ENCODE results near the gene RYR3.

RYR3 gene

DNA sequence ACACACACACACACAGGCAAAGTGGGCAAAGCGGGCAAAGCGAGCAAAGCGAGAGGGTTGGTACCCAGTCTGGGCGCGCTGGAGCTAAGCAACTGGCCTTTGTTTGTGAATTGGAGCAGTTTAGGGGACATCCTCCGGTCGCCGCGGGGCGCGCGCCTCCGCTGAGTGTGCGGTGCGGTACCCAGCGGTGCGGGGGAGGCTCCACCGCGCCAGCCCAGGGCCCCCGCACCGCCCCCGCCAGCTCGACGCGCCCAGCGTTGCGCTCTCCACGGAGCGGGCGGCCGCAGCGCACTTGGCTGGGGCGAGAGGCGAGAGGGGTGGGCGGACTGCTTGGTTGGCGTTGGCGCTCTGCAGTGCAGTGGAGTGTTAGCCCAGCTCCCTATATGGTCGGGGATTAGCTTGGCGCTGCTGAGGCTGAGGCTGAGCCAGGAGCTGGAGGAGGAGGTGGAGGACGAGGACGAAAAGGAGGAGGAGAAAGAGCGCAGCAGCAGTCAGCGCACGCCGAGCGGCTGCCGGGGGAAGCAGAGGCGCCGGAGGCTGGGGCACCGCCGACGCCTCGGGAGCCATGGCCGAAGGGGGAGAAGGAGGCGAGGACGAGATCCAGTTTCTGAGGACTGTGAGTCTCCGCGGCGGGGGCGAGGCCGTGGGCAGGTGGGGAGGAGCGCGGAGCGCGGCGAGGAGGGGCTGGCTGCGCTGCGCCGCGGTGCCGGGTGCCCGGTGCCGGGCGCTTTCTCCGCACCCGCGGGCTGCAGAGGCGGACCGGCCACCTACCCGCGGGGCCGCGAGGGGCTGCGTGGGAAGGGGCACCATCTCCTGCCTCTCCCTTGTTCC, at the start of gene RYR3:
RYR3 (plus strand) TSS at position 487 of the 831 bp plus-strand sequence; CDS start at position 566, 79 bp downstream.
- Histone ChIP-seq H3K4me1 (ENCODE audit: insufficient read depth, low read length, poor library complexity, severe bottlenecking) (no peaks in the 10 kb centered on the region), H3K27me3 (ENCODE audit: insufficient read depth, low read length, poor library complexity, severe bottlenecking) (no peaks in the 10 kb centered on the region), H3K9ac (ENCODE audit: low read depth, low read length, poor library complexity, severe bottlenecking) (no peak within 1 kb of the TSS), H3K9me2 (replicated peaks; ENCODE audit: low read depth, low read length) (no peaks in the 10 kb centered on the region), H3K36me3 (ENCODE audit: insufficient read depth, low read length) (no peaks in the 10 kb centered on the region), H3K79me2 (ENCODE audit: insufficient read depth, low read length) (no peaks in the 10 kb centered on the region), H2AFZ (ENCODE audit: low read length) (no peak within 1 kb of the TSS), H3K4me3 (ENCODE audit: low read length, poor library complexity, severe bottlenecking) (no peak within 1 kb of the TSS), H3K4me2 (ENCODE audit: low read depth, low read length, poor library complexity, severe bottlenecking) (no peak within 1 kb of the TSS), H3K9me3 (ENCODE audit: insufficient read depth, low read depth, low read length) (no peaks in the 10 kb centered on the region), H4K20me1 (ENCODE audit: insufficient read depth, low read length, poor library complexity, severe bottlenecking) (no peaks in the 10 kb centered on the region), H3F3A (ENCODE audit: low read depth) (no peaks in the 10 kb centered on the region)
- no peak for TF ChIP-seq EZH2phosphoT487 (IDR thresholded peaks at IDR 0.05; ENCODE audit: borderline replicate concordance)
- TF ChIP-seq, protein P1, sequence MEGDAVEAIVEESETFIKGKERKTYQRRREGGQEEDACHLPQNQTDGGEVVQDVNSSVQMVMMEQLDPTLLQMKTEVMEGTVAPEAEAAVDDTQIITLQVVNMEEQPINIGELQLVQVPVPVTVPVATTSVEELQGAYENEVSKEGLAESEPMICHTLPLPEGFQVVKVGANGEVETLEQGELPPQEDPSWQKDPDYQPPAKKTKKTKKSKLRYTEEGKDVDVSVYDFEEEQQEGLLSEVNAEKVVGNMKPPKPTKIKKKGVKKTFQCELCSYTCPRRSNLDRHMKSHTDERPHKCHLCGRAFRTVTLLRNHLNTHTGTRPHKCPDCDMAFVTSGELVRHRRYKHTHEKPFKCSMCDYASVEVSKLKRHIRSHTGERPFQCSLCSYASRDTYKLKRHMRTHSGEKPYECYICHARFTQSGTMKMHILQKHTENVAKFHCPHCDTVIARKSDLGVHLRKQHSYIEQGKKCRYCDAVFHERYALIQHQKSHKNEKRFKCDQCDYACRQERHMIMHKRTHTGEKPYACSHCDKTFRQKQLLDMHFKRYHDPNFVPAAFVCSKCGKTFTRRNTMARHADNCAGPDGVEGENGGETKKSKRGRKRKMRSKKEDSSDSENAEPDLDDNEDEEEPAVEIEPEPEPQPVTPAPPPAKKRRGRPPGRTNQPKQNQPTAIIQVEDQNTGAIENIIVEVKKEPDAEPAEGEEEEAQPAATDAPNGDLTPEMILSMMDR (conservative IDR thresholded peaks at IDR 0.05; ENCODE audit: low read length), result no peak

GRCh38 chr15:33262306-33262705, 48.5 kb upstream of the RYR3 start:
- no peak for TF ChIP-seq EZH2phosphoT487 (IDR thresholded peaks at IDR 0.05; ENCODE audit: borderline replicate concordance)
- TF ChIP-seq, protein P1 (conservative IDR thresholded peaks at IDR 0.05; ENCODE audit: low read length), result no peak
- Histone ChIP-seq H2AFZ (ENCODE audit: low read length) (0 out of 2 replicates have a peak overlapping the region, but pooled peaks have one; percentile 53), H3K79me2 (ENCODE audit: insufficient read depth, low read length) (no peaks in the 10 kb centered on the region), H4K20me1 (ENCODE audit: insufficient read depth, low read length, poor library complexity, severe bottlenecking) (no peaks in the 10 kb centered on the region), H3K4me2 (ENCODE audit: low read depth, low read length, poor library complexity, severe bottlenecking) (no peak overlapping the region), H3K36me3 (ENCODE audit: insufficient read depth, low read length) (no peaks in the 10 kb centered on the region), H3F3A (ENCODE audit: low read depth) (no peaks in the 10 kb centered on the region), H3K9me3 (ENCODE audit: insufficient read depth, low read depth, low read length) (no peaks in the 10 kb centered on the region), H3K4me3 (ENCODE audit: low read length, poor library complexity, severe bottlenecking) (no peak overlapping the region), H3K4me1 (ENCODE audit: insufficient read depth, low read length, poor library complexity, severe bottlenecking) (no peaks in the 10 kb centered on the region), H3K9me2 (replicated peaks; ENCODE audit: low read depth, low read length) (no peaks in the 10 kb centered on the region), H3K27me3 (ENCODE audit: insufficient read depth, low read length, poor library complexity, severe bottlenecking) (no peaks in the 10 kb centered on the region), H3K9ac (ENCODE audit: low read depth, low read length, poor library complexity, severe bottlenecking) (no peak overlapping the region)

GRCh38 chr15:33277689-33278088, 33.1 kb upstream of the RYR3 start:
- no peak for TF ChIP-seq EZH2phosphoT487 (IDR thresholded peaks at IDR 0.05; ENCODE audit: borderline replicate concordance)
- no peak overlapping the region for H2AFZ ChIP-seq (ENCODE audit: low read length)
- peaks cover 45% of the 10 kb centered on the region for H3K4me1 ChIP-seq (ENCODE audit: insufficient read depth, low read length, poor library complexity, severe bottlenecking)
- H3K9ac ChIP-seq (ENCODE audit: low read depth, low read length, poor library complexity, severe bottlenecking), result no peak overlapping the region
- H4K20me1 ChIP-seq (ENCODE audit: insufficient read depth, low read length, poor library complexity, severe bottlenecking), result no peaks in the 10 kb centered on the region
- no peaks in the 10 kb centered on the region for H3K9me2 ChIP-seq (replicated peaks; ENCODE audit: low read depth, low read length)
- no peak overlapping the region for H3K4me3 ChIP-seq (ENCODE audit: low read length, poor library complexity, severe bottlenecking)
- H3K27me3 ChIP-seq (ENCODE audit: insufficient read depth, low read length, poor library complexity, severe bottlenecking), result no peaks in the 10 kb centered on the region
- no peaks in the 10 kb centered on the region for H3K36me3 ChIP-seq (ENCODE audit: insufficient read depth, low read length)
- H3K4me2 ChIP-seq (ENCODE audit: low read depth, low read length, poor library complexity, severe bottlenecking), result no peak overlapping the region
- H3K79me2 ChIP-seq (ENCODE audit: insufficient read depth, low read length), result no peaks in the 10 kb centered on the region
- peaks cover 14% of the 10 kb centered on the region; the same call in 1 of the 2 replicates for H3K9me3 ChIP-seq (ENCODE audit: insufficient read depth, low read depth, low read length)
- peaks cover 11% of the 10 kb centered on the region for H3F3A ChIP-seq (ENCODE audit: low read depth)
